AG10803 (cell line): ENCODE data around the gene ULK2.
"Not testable (repeated sequence)": the region's sequence is repeated elsewhere in the genome, so short reads cannot be mapped to it uniquely, and the experiment has no call there.

Experiments
- DNase-seq: peaks from one replicate; pipeline ENCODE4 v3.0.0; 2010; ENCODE audit warnings: low read depth
- H3K4me3 ChIP-seq: 2 replicates; pipeline ENCODE4 v1.5.1; 2011; ENCODE audit warnings: mild to moderate bottlenecking, low read length, control low read depth
- CTCF ChIP-seq: conservative IDR thresholded peaks from 2 replicates; pipeline ENCODE4 v1.5.1; 2011; ENCODE audit warnings: mild to moderate bottlenecking, low read length, control low read depth, inconsistent platforms

Gene ULK2

DNA sequence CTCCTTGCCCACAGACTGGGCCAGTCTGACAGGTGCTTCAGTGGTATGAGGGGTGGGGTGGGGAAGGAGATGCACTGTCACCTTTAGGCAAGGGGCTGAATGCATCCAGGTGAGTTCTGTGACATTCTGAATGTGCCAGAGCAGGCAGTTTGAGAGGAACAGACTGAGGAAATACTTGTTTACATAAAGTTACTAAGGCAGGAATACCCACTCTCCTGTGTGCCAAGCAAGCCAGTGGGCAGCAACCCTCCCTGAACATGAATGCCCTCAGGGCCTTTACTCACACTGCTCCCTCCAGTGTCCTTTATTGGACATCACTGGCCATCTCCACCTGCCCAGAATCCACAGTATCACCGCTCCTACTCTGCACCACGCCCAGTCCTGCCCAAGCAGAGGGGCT, 33.1 kb upstream of the ULK2 start:
- no peak overlapping the region for H3K4me3 ChIP-seq
- TF ChIP-seq CTCF, result no peak
- DNase-seq, result no peak

DNA sequence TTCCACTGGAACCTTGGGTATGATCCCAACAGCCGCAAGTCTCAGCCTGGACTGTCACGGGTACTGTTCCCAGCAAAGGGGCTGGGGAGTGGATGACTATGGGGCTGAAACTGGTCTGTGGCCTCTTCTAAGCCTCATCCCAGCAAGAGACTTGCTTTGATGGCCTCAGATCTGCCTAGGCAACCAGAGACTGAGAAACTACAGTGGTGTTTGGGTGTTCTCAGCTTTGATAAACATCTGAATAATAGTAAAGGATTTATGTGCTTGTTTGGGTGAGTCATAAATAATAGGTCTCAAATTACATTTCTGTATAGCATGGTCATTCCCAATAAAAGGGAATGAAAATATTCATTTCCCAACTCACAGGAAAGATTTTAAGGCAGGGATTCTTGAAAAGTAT, 30.2 kb upstream of the ULK2 start:
- DNase-seq, result peak; percentile 88
- no peak overlapping the region for H3K4me3 ChIP-seq

DNA sequence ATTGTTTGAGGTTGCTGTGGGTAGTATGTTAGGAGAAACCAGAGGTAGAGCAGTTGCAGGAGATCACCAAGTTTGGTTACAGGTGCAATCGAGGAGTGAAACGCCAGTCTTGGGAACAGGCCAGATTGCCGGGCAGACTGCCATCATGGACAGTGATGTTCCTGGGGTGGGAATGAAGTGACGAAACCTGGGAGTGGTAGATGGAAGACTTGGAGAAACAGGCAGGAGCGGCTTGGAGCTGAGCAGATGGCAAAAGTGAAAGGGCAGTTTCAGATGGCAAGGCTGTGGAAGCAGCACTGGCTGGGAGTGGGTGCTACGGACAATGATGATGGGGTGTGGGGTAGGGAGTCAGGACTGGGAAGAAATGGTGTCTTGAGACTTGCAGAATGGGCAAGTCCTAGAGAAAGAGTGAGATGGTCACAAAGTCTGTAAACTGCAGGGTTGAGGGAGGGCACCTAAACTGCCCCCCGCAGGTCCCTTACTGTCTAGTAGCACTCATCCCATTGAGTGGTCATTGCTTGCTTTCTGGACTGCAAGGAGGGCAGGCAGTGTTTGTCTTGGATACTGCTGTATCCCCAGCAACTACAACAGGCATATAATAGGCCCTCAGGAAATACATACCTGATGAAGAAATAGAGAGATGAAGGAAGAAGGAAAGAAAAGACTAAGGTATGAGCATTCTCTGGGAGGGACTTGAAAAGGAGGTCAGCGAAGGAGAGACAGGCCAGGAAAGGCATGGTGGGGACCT, 29.5 kb upstream of the ULK2 start:
- H3K4me3 ChIP-seq, result no peak overlapping the region
- no peak for DNase-seq
- no peak for TF ChIP-seq CTCF

More for the DNA sequence above, 30.2 kb upstream of the ULK2 start:
- no peak for TF ChIP-seq CTCF

DNA sequence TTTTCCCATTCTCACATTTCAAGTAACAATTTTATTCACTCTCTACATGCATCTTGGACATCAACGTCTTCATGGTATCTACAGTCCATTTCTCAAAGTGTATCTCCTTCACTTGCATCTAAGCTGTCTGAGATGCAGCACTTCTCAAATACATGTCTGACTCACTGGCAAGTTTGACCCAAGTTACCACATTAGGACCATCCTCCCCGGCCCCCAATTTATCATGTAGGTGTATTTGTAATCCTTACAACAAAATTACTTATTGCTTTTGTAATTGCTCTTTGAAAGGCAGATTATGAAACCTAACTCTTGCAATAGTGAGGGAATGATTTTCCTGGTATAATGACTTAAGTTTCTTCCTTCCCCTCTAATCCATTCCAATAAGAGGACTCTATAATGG, 28.9 kb upstream of the ULK2 start:
- no peak overlapping the region for H3K4me3 ChIP-seq
- DNase-seq, result no peak
- TF ChIP-seq CTCF, result no peak

GRCh38 chr17:19890554-19890953, 22.8 kb upstream of the ULK2 start:
- not testable (repeated sequence) for H3K4me3 ChIP-seq, DNase-seq

DNA sequence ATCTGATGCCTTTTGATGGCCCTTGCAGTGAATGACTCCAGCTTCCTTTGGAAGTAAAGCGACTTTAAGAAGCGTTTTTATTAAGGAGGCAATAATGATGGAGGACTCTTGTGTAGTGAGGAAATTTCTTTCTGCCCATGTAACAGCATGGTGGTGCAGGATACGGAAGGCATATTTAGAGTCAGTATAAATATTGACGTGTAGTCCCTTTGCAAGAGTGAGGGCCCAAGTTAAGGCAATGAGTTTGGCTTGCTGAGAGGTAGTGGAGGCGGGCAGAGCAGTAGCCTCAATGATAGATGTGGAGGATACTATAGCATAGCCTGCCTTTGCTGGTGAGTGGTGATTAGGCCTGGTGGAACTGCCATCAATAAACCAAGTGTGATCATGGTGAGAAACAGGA, 22.3 kb upstream of the ULK2 start:
- DNase-seq, H3K4me3 ChIP-seq: not testable (repeated sequence)

DNA sequence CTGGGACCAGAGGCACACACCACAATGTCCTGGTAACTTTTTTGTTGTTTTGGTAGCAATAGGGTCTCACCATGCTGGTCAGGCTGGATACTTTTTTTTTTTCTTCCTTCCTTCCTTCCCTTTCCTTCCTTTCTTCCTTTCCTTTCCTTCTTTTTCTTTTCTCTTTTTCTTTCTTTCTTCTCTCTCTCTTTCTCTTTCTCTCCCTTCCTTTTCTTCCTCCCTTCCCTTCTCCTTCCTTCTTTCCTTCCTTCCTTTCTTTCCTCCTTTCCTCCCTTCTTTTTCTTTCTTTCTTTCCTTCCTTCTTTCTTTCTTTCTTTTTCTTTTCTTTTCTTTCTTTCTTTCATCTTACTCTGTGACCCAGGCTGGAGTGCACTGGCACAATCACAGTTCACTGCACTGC, 18.4 kb upstream of the ULK2 start:
- no peak overlapping the region for H3K4me3 ChIP-seq
- no peak for TF ChIP-seq CTCF
- no peak for DNase-seq

GRCh38 chr17:19883537-19884215, 15.9 kb upstream of the ULK2 start:
- no peak for DNase-seq
- TF ChIP-seq CTCF, result no peak
- no peak overlapping the region for H3K4me3 ChIP-seq
